H9 (cell line): ENCODE results near the gene ZNF335. TPM values are rescaled to one million over a fixed set of nuclear protein-coding genes. Genes with fewer than 3 reads are reported as not detected.

Experiments
- DNase-seq: peaks from one replicate; pipeline ENCODE4 v3.0.0-alpha.2; 2017
- H2AFZ ChIP-seq: one replicate; pipeline ENCODE4 v1.6.1; 2013; ENCODE audit warnings: mild to moderate bottlenecking, low read length, control low read depth, moderate library complexity
- H2AK5ac ChIP-seq: 2 replicates; pipeline ENCODE4 v1.6.1; 2013; ENCODE audit warnings: low read length, control low read depth, mixed read lengths; ENCODE audit not compliant: insufficient read length
- H2BK120ac ChIP-seq: one replicate; pipeline ENCODE4 v1.6.1; 2013; ENCODE audit warnings: low read depth, mild to moderate bottlenecking, low read length, control low read depth, inconsistent platforms; ENCODE audit not compliant: poor library complexity, severe bottlenecking
- H2BK12ac ChIP-seq: 2 replicates; pipeline ENCODE4 v1.6.1; 2013; ENCODE audit warnings: low read length, control low read depth, mixed read lengths, low read depth; ENCODE audit not compliant: insufficient read length
- H2BK15ac ChIP-seq: 2 replicates; pipeline ENCODE4 v1.6.1; 2013; ENCODE audit warnings: low read depth, low read length, control low read depth
- H2BK20ac ChIP-seq: one replicate; pipeline ENCODE4 v1.6.1; 2013; ENCODE audit warnings: low read depth, mild to moderate bottlenecking, low read length, control low read depth, inconsistent platforms; ENCODE audit not compliant: poor library complexity, severe bottlenecking
- H2BK5ac ChIP-seq: 2 replicates; pipeline ENCODE4 v1.6.1; 2013; ENCODE audit warnings: low read length, control low read depth, mixed read lengths; ENCODE audit not compliant: insufficient read length
- H3K14ac ChIP-seq: 2 replicates; pipeline ENCODE4 v1.6.1; 2013; ENCODE audit warnings: low read length, control low read depth; ENCODE audit not compliant: insufficient read depth
- H3K18ac ChIP-seq: 2 replicates; pipeline ENCODE4 v1.6.1; 2013; ENCODE audit warnings: low read depth, mild to moderate bottlenecking, mixed read lengths, low read length, control low read depth; ENCODE audit not compliant: insufficient read length
- H3K23ac ChIP-seq: 2 replicates; pipeline ENCODE4 v1.6.1; 2013; ENCODE audit warnings: low read length, control low read depth, mixed read lengths, low read depth; ENCODE audit not compliant: insufficient read length
- H3K23me2 ChIP-seq: 2 replicates; pipeline ENCODE4 v1.6.1; 2013; ENCODE audit warnings: low read depth, mild to moderate bottlenecking, mixed read lengths, low read length, control low read depth; ENCODE audit not compliant: insufficient read length, poor library complexity, severe bottlenecking
- H3K27ac ChIP-seq: 2 replicates; pipeline ENCODE4 v1.5.1; 2013; ENCODE audit warnings: low read length, control low read depth, mixed read lengths, low read depth; ENCODE audit not compliant: insufficient read length
- H3K27me3 ChIP-seq: 2 replicates; pipeline ENCODE4 v1.6.1; 2013; ENCODE audit warnings: low read length, control low read depth, inconsistent platforms; ENCODE audit not compliant: insufficient read depth
- H3K4ac ChIP-seq: 2 replicates; pipeline ENCODE4 v1.6.1; 2013; ENCODE audit warnings: low read depth, mild to moderate bottlenecking, control low read depth, inconsistent platforms, low read length, moderate library complexity
- H3K4me1 ChIP-seq: 2 replicates; pipeline ENCODE4 v1.6.1; 2013; ENCODE audit warnings: low read length, control low read depth, inconsistent platforms; ENCODE audit not compliant: insufficient read depth
- H3K4me2 ChIP-seq: 2 replicates; pipeline ENCODE4 v1.6.1; 2013; ENCODE audit warnings: low read length, control low read depth, mixed read lengths; ENCODE audit not compliant: insufficient read length, insufficient read depth
- H3K56ac ChIP-seq: 2 replicates; pipeline ENCODE4 v1.6.1; 2013; ENCODE audit warnings: low read depth, mild to moderate bottlenecking, mixed read lengths, low read length, control low read depth; ENCODE audit not compliant: insufficient read length
- H3K79me1 ChIP-seq: 2 replicates; pipeline ENCODE4 v1.6.1; 2013; ENCODE audit warnings: low read depth, mild to moderate bottlenecking, moderate library complexity, low read length, control low read depth, inconsistent platforms; ENCODE audit not compliant: insufficient read depth, poor library complexity, severe bottlenecking
- H3K79me2 ChIP-seq: 2 replicates; pipeline ENCODE4 v1.6.1; 2013; ENCODE audit warnings: low read length, control low read depth, inconsistent platforms; ENCODE audit not compliant: insufficient read depth
- H3K9ac ChIP-seq: 2 replicates; pipeline ENCODE4 v1.6.1; 2013; ENCODE audit warnings: low read length, control low read depth, mixed read lengths; ENCODE audit not compliant: insufficient read length; ENCODE audit errors: extremely low read depth
- H3K9me3 ChIP-seq: one replicate; pipeline ENCODE4 v1.6.1; 2013; ENCODE audit warnings: low read depth, low read length, inconsistent platforms; ENCODE audit not compliant: control insufficient read depth
- H3T11ph ChIP-seq: one replicate; pipeline ENCODE4 v1.6.1; 2013; ENCODE audit warnings: mild to moderate bottlenecking, low read length, control low read depth, inconsistent platforms
- H4K20me1 ChIP-seq: one replicate; pipeline ENCODE4 v1.6.1; 2013; ENCODE audit not compliant: control insufficient read depth, insufficient read length, insufficient read depth
- H4K5ac ChIP-seq: 2 replicates; pipeline ENCODE4 v1.6.1; 2013; ENCODE audit warnings: low read depth, mild to moderate bottlenecking, mixed read lengths, low read length, control low read depth; ENCODE audit not compliant: insufficient read length
- H4K8ac ChIP-seq: replicated peaks from 2 replicates; pipeline ENCODE4 v1.6.1; 2013; ENCODE audit warnings: low read length, control low read depth, mixed read lengths, low read depth; ENCODE audit not compliant: insufficient read length
- H4K91ac ChIP-seq: 2 replicates; pipeline ENCODE4 v1.6.1; 2013; ENCODE audit warnings: low read depth, mild to moderate bottlenecking, moderate library complexity, mixed read lengths, low read length, control low read depth; ENCODE audit not compliant: insufficient read length
- H3K27ac Mint-ChIP-seq, 3 experiments: 2 replicates in 2 of 3; 3 replicates in 1 of 3; pipeline ENCODE4 v1.8.0; 2020 to 2021; ENCODE audit warnings: mixed read lengths in 3 of 3, mild to moderate bottlenecking in 1 of 3, moderate library complexity in 1 of 3
- H3K27me3 Mint-ChIP-seq: 2 replicates; pipeline ENCODE4 v1.8.0; 2021; ENCODE audit warnings: low read depth, mild to moderate bottlenecking, moderate library complexity, mixed read lengths
- H3K36me3 Mint-ChIP-seq, 3 experiments: 2 replicates in 2 of 3; 3 replicates in 1 of 3; pipeline ENCODE4 v1.8.0; 2020 to 2021; ENCODE audit warnings: low read depth in 3 of 3, mixed read lengths in 3 of 3; ENCODE audit not compliant: insufficient read depth in 1 of 3
- H3K4me1 Mint-ChIP-seq, 2 experiments: 2 replicates each; pipeline ENCODE4 v1.8.0; 2020; ENCODE audit warnings: mixed read lengths in 2 of 2
- H3K4me3 Mint-ChIP-seq, 2 experiments: 2 replicates in 1 of 2; 3 replicates in 1 of 2; pipeline ENCODE4 v1.8.0; 2020 to 2021; ENCODE audit warnings: mild to moderate bottlenecking in 2 of 2, mixed read lengths in 2 of 2, moderate library complexity in 1 of 2
- H3K9me3 Mint-ChIP-seq, 2 experiments: 2 replicates in 1 of 2; 3 replicates in 1 of 2; pipeline ENCODE4 v1.8.0; 2020; ENCODE audit warnings: mild to moderate bottlenecking in 2 of 2, mixed read lengths in 2 of 2, moderate library complexity in 1 of 2
- WGBS: extraction: QIAGEN DNeasy Blood & Tissue Kit; methylation state at CpG from one replicate; pipeline ENCODE4 v1.1.7; 2013; ENCODE audit warnings: missing lambda C conversion rate, low lambda C conversion rate, mixed read lengths; ENCODE audit not compliant: insufficient read length; ENCODE audit errors: extremely low coverage; 5-methylcytosine and 5-hydroxymethylcytosine counted together
- total RNA-seq: library from RNA; stranded (reverse); gene quantifications from 2 replicates; pipeline ENCODE4 v1.2.1, GENCODE V29; 2021
- TF ChIP-seq, protein P1 (sequence below): fragments of 200-600 bp; sonication (generic); conservative IDR thresholded peaks from 3 replicates; pipeline ENCODE4 v1.8.0; 2021; ENCODE audit warnings: antibody characterized with exemption, mild to moderate bottlenecking

Gene ZNF335
- total RNA-seq, 1 experiment from 2014 or later: 21.1 TPM

DNA sequence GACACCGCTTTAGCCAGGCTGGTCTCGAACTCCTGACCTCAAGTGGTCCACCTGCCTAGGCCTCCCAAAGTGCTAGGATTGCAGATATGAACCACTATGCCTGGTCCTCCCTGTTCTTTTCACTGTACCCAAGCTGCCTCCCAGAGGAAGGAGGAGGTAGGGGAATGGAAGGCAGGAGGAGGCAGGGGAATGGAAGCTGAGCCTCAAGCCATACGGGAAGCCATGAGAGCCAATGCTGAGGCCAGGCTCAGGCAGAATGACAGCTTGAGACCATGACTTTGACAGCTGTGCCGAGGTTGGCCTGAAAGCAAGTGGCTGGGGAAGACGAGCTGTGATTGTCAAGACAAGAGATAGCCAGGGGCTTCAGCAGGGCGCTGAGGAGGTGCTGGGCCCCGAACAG, 13.6 kb upstream of the ZNF335 start:
- H3K4me3 Mint-ChIP-seq: no peak overlapping the region
- Histone ChIP-seq H4K20me1 (no peaks in the 10 kb centered on the region), H3K79me1 (no peaks in the 10 kb centered on the region), H3K4ac (no peak overlapping the region), H2BK12ac (no peak overlapping the region), H3K4me1 (peaks cover 3% of the 10 kb centered on the region; the same call in 1 of the 2 replicates), H3K56ac (no peak overlapping the region), H4K8ac (no peak overlapping the region), H3T11ph (no peak overlapping the region), H4K5ac (no peak overlapping the region), H3K4me2 (no peak overlapping the region), H3K27me3 (no peaks in the 10 kb centered on the region), H3K9ac (no peak overlapping the region), H2BK15ac (no peak overlapping the region), H4K91ac (no peak overlapping the region), H3K23me2 (no peaks in the 10 kb centered on the region), H2AK5ac (no peak overlapping the region), H3K79me2 (no peaks in the 10 kb centered on the region), H2BK20ac (no peak overlapping the region), H3K9me3 (no peaks in the 10 kb centered on the region), H3K14ac (no peak overlapping the region), H2AFZ (no peak overlapping the region), H3K18ac (no peak overlapping the region), H2BK5ac (no peak overlapping the region), H3K27ac (no peak overlapping the region), H2BK120ac (no peak overlapping the region), H3K23ac (no peak overlapping the region)
- DNase-seq: no peak
- no peaks in the 10 kb centered on the region for H3K36me3 Mint-ChIP-seq
- H3K9me3 Mint-ChIP-seq: no peaks in the 10 kb centered on the region
- H3K27me3 Mint-ChIP-seq: peaks cover 3% of the 10 kb centered on the region
- TF ChIP-seq, protein P1, sequence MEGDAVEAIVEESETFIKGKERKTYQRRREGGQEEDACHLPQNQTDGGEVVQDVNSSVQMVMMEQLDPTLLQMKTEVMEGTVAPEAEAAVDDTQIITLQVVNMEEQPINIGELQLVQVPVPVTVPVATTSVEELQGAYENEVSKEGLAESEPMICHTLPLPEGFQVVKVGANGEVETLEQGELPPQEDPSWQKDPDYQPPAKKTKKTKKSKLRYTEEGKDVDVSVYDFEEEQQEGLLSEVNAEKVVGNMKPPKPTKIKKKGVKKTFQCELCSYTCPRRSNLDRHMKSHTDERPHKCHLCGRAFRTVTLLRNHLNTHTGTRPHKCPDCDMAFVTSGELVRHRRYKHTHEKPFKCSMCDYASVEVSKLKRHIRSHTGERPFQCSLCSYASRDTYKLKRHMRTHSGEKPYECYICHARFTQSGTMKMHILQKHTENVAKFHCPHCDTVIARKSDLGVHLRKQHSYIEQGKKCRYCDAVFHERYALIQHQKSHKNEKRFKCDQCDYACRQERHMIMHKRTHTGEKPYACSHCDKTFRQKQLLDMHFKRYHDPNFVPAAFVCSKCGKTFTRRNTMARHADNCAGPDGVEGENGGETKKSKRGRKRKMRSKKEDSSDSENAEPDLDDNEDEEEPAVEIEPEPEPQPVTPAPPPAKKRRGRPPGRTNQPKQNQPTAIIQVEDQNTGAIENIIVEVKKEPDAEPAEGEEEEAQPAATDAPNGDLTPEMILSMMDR: no peak
- H3K4me1 Mint-ChIP-seq: peaks cover 11% of the 10 kb centered on the region in 2 experiments
- H3K27ac Mint-ChIP-seq: peak overlapping the region in 1 of 3 experiments; percentile 88; a peak in 1 of 7 replicates
- WGBS: no CpG with 5 or more reads among the region's 7 CpGs
